Measurements from ENCODE around the gene RASL10A. TPM values are rescaled to one million over a fixed set of nuclear protein-coding genes. Genes with fewer than 3 reads are reported as not detected.

RASL10A gene
- total RNA-seq, 1 donor: 0.86 TPM

- DNase-seq (ENCODE audit: low read depth): peak; percentile 67
- TF ChIP-seq, protein P1, sequence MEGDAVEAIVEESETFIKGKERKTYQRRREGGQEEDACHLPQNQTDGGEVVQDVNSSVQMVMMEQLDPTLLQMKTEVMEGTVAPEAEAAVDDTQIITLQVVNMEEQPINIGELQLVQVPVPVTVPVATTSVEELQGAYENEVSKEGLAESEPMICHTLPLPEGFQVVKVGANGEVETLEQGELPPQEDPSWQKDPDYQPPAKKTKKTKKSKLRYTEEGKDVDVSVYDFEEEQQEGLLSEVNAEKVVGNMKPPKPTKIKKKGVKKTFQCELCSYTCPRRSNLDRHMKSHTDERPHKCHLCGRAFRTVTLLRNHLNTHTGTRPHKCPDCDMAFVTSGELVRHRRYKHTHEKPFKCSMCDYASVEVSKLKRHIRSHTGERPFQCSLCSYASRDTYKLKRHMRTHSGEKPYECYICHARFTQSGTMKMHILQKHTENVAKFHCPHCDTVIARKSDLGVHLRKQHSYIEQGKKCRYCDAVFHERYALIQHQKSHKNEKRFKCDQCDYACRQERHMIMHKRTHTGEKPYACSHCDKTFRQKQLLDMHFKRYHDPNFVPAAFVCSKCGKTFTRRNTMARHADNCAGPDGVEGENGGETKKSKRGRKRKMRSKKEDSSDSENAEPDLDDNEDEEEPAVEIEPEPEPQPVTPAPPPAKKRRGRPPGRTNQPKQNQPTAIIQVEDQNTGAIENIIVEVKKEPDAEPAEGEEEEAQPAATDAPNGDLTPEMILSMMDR (IDR thresholded peaks at IDR 0.05; ENCODE audit: insufficient read depth, low read depth, low read length): no peak
- no peak overlapping the region for H3K4me3 ChIP-seq (ENCODE audit: low read depth, low read length)
Measured at GRCh38 chr22:29343313-29343805, 27.9 kb upstream of the RASL10A start.

GRCh38 chr22:29342577-29343312 lies 27.2 kb upstream of the RASL10A start:
- no peak for DNase-seq (ENCODE audit: low read depth)
- TF ChIP-seq, protein P1 (IDR thresholded peaks at IDR 0.05; ENCODE audit: insufficient read depth, low read depth, low read length): no peak
- H3K4me3 ChIP-seq (ENCODE audit: low read depth, low read length): no peak overlapping the region

- no peak overlapping the region for H3K4me3 ChIP-seq (ENCODE audit: low read depth, low read length)
- no peak for DNase-seq (ENCODE audit: low read depth)
- TF ChIP-seq, protein P1 (IDR thresholded peaks at IDR 0.05; ENCODE audit: insufficient read depth, low read depth, low read length): no peak
Measured at GRCh38 chr22:29342177-29342576, 26.7 kb upstream of the RASL10A start.

DNA sequence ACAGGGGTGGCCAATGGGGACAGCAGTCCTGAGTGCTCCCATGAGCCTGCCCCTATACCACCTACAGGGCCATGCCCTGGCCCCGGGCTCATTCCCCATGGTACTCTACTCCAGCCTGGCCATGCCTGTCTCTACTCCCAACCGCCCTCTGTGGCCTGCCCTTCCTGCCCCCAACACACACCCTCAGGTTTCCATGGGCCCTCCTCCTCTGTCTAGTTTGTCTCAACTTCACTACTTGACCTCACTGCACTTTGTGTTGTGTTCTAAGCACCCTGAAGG lies 26.3 kb upstream of the RASL10A start:
- DNase-seq (ENCODE audit: low read depth): no peak
- H3K4me3 ChIP-seq (ENCODE audit: low read depth, low read length): no peak overlapping the region
- TF ChIP-seq, protein P1 (IDR thresholded peaks at IDR 0.05; ENCODE audit: insufficient read depth, low read depth, low read length): no peak

- DNase-seq (ENCODE audit: low read depth): no peak
- no peak overlapping the region for H3K4me3 ChIP-seq (ENCODE audit: low read depth, low read length)
- TF ChIP-seq, protein P1 (IDR thresholded peaks at IDR 0.05; ENCODE audit: insufficient read depth, low read depth, low read length): no peak
Measured at GRCh38 chr22:29341056-29341848, 25.8 kb upstream of the RASL10A start.

- no peak overlapping the region for H3K4me3 ChIP-seq (ENCODE audit: low read depth, low read length)
- DNase-seq (ENCODE audit: low read depth): no peak
- TF ChIP-seq, protein P1 (IDR thresholded peaks at IDR 0.05; ENCODE audit: insufficient read depth, low read depth, low read length): no peak
Measured at GRCh38 chr22:29340566-29340965, 25.1 kb upstream of the RASL10A start.

Data from fibroblast of villous mesenchyme (primary cell).